GM23338 (cell line): ENCODE measurements around the gene LONRF3. TPM values are rescaled to one million over a fixed set of nuclear protein-coding genes. Genes with fewer than 3 reads are reported as not detected.

Experiments
- ATAC-seq: fragments of 200-7000 bp; cut with Tn5 transposase; 3 replicates; pipeline ENCODE4 v1.9.1; 2020
- DNase-seq: peaks from one replicate; pipeline ENCODE4 v3.0.0-alpha.2; 2015; ENCODE audit warnings: low spot score
- H2AFZ ChIP-seq: fragments of 200-600 bp; sonication (generic); 2 replicates; pipeline ENCODE4 v1.8.0; 2016; ENCODE audit warnings: antibody characterized with exemption, mild to moderate bottlenecking, moderate library complexity
- H3F3A ChIP-seq: fragments of 200-600 bp; sonication (generic); replicated peaks from 2 replicates; pipeline ENCODE4 v1.8.0; 2017; ENCODE audit warnings: antibody characterized with exemption, mixed run types, low read depth
- H3K27ac ChIP-seq: fragments of 200-600 bp; sonication (generic); 2 replicates; pipeline ENCODE4 v1.6.1; 2016; ENCODE audit warnings: low read depth
- H3K27me3 ChIP-seq: fragments of 200-600 bp; sonication (generic); 2 replicates; pipeline ENCODE4 v1.8.0; 2016; ENCODE audit warnings: mild to moderate bottlenecking, mixed run types, moderate library complexity; ENCODE audit not compliant: insufficient read depth
- H3K36me3 ChIP-seq: fragments of 200-600 bp; sonication (generic); 2 replicates; pipeline ENCODE4 v1.8.0; 2016; ENCODE audit warnings: mild to moderate bottlenecking; ENCODE audit not compliant: insufficient read depth
- H3K4me1 ChIP-seq: fragments of 200-600 bp; sonication (generic); 2 replicates; pipeline ENCODE4 v1.8.0; 2016; ENCODE audit warnings: mild to moderate bottlenecking, moderate library complexity; ENCODE audit not compliant: insufficient read depth
- H3K4me2 ChIP-seq: fragments of 200-600 bp; sonication (generic); 2 replicates; pipeline ENCODE4 v1.7.1; 2017; ENCODE audit warnings: mixed run types
- H3K4me3 ChIP-seq: fragments of 200-600 bp; sonication (generic); 2 replicates; pipeline ENCODE4 v1.6.1; 2016; ENCODE audit warnings: mixed run types
- H3K79me2 ChIP-seq: fragments of 200-600 bp; sonication (generic); replicated peaks from 2 replicates; pipeline ENCODE4 v1.8.0; 2017; ENCODE audit warnings: mild to moderate bottlenecking; ENCODE audit not compliant: insufficient read depth
- H3K9me2 ChIP-seq: fragments of 200-600 bp; sonication (generic); 2 replicates; pipeline ENCODE4 v1.8.0; 2017; ENCODE audit not compliant: insufficient read depth
- H4K20me1 ChIP-seq: fragments of 200-600 bp; sonication (generic); replicated peaks from 2 replicates; pipeline ENCODE4 v1.8.0; 2017; ENCODE audit warnings: mild to moderate bottlenecking; ENCODE audit not compliant: insufficient read depth
- H3K27ac Mint-ChIP-seq: 2 replicates; pipeline ENCODE4 v1.8.0; 2020; ENCODE audit warnings: inconsistent platforms, mild to moderate bottlenecking, moderate library complexity, mixed read lengths
- H3K27me3 Mint-ChIP-seq: 3 replicates; pipeline ENCODE4 v1.8.0; 2022; ENCODE audit warnings: low read depth, mild to moderate bottlenecking, moderate library complexity, mixed read lengths, inconsistent platforms; ENCODE audit not compliant: insufficient read depth, poor library complexity
- H3K36me3 Mint-ChIP-seq: 3 replicates; pipeline ENCODE4 v1.8.0; 2021; ENCODE audit warnings: low read depth, mild to moderate bottlenecking, inconsistent platforms, moderate library complexity, mixed read lengths
- H3K4me1 Mint-ChIP-seq: 3 replicates; pipeline ENCODE4 v1.8.0; 2020; ENCODE audit warnings: mild to moderate bottlenecking, inconsistent platforms, mixed read lengths
- H3K4me3 Mint-ChIP-seq: 3 replicates; pipeline ENCODE4 v1.8.0; 2021; ENCODE audit warnings: moderate library complexity, mild to moderate bottlenecking, inconsistent platforms, mixed read lengths
- H3K9me3 Mint-ChIP-seq: 3 replicates; pipeline ENCODE4 v1.8.0; 2020; ENCODE audit warnings: moderate library complexity, mild to moderate bottlenecking, inconsistent platforms, mixed read lengths
- CREB1 ChIP-seq: fragments of 250-450 bp; sonication (Bioruptor Pico); IDR thresholded peaks from 2 replicates; pipeline ENCODE4 v1.5.0; 2020; ENCODE audit warnings: low read depth, mild to moderate bottlenecking, moderate library complexity
- JUNB ChIP-seq: IDR thresholded peaks from one replicate; pipeline ENCODE4 v1.6.1; 2016; ENCODE audit warnings: antibody characterized with exemption; ENCODE audit not compliant: unreplicated experiment
- STAT1 ChIP-seq: IDR thresholded peaks from one replicate; pipeline ENCODE4 v1.6.1; 2016; ENCODE audit warnings: antibody characterized with exemption; ENCODE audit not compliant: unreplicated experiment
- polyA plus RNA-seq: library from polyadenylated mRNA; unstranded; fragments of >200 nt; fragmentation: Nextera tagmentation; extraction: Ambion mirVana; gene quantifications from 2 replicates; pipeline ENCODE4 v1.2.1, GENCODE V29; 2016
- total RNA-seq: library from RNA; depleted of rRNA; stranded (reverse); fragments of >200 nt; shearing (Covaris generic); gene quantifications from 2 replicates; pipeline ENCODE4 v1.2.3, GENCODE V29; 2014
- TF ChIP-seq, protein P1 (sequence below): fragments of 250-450 bp; sonication (Bioruptor Pico); IDR thresholded peaks from 2 replicates; pipeline ENCODE4 v1.5.0; 2020; ENCODE audit warnings: mild to moderate bottlenecking, moderate library complexity

Gene LONRF3
- total and polyA plus RNA-seq, 2 experiments from 2014 or later: 0.10 TPM; not detected in 1

DNA sequence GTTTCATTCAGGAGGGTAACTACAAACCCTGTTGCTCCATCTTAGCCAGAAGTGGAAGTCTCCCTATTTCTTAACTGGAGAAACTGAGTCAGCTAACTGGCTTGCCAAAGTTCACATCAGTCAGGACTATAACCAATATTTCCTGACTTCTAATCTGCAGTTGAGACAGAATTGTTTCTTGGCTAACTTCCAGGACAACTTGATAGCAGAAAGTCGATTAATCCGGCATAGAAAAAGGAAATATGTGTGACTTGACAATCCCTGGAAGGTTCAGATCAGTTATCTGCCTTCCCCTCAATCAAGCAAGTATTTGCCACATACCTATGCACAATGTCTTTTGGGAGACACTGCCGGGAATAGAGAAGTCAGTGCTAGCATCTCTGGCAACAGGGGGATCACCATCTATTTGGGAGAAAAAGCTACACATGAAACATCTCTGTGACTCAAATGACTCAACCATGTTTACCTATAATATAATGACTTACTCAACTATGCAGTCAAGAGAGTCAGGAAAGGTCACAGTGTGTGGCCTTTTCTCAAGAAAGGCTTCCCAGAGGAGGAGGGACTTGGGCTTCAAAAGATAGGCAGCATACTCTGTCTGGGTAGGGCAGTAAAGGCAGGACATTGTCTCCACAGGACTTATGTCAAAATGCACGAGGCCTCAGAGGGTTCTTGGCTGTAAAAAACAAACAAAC is 12.4 kb upstream of the LONRF3 start (continued):
- TF ChIP-seq, protein P1, sequence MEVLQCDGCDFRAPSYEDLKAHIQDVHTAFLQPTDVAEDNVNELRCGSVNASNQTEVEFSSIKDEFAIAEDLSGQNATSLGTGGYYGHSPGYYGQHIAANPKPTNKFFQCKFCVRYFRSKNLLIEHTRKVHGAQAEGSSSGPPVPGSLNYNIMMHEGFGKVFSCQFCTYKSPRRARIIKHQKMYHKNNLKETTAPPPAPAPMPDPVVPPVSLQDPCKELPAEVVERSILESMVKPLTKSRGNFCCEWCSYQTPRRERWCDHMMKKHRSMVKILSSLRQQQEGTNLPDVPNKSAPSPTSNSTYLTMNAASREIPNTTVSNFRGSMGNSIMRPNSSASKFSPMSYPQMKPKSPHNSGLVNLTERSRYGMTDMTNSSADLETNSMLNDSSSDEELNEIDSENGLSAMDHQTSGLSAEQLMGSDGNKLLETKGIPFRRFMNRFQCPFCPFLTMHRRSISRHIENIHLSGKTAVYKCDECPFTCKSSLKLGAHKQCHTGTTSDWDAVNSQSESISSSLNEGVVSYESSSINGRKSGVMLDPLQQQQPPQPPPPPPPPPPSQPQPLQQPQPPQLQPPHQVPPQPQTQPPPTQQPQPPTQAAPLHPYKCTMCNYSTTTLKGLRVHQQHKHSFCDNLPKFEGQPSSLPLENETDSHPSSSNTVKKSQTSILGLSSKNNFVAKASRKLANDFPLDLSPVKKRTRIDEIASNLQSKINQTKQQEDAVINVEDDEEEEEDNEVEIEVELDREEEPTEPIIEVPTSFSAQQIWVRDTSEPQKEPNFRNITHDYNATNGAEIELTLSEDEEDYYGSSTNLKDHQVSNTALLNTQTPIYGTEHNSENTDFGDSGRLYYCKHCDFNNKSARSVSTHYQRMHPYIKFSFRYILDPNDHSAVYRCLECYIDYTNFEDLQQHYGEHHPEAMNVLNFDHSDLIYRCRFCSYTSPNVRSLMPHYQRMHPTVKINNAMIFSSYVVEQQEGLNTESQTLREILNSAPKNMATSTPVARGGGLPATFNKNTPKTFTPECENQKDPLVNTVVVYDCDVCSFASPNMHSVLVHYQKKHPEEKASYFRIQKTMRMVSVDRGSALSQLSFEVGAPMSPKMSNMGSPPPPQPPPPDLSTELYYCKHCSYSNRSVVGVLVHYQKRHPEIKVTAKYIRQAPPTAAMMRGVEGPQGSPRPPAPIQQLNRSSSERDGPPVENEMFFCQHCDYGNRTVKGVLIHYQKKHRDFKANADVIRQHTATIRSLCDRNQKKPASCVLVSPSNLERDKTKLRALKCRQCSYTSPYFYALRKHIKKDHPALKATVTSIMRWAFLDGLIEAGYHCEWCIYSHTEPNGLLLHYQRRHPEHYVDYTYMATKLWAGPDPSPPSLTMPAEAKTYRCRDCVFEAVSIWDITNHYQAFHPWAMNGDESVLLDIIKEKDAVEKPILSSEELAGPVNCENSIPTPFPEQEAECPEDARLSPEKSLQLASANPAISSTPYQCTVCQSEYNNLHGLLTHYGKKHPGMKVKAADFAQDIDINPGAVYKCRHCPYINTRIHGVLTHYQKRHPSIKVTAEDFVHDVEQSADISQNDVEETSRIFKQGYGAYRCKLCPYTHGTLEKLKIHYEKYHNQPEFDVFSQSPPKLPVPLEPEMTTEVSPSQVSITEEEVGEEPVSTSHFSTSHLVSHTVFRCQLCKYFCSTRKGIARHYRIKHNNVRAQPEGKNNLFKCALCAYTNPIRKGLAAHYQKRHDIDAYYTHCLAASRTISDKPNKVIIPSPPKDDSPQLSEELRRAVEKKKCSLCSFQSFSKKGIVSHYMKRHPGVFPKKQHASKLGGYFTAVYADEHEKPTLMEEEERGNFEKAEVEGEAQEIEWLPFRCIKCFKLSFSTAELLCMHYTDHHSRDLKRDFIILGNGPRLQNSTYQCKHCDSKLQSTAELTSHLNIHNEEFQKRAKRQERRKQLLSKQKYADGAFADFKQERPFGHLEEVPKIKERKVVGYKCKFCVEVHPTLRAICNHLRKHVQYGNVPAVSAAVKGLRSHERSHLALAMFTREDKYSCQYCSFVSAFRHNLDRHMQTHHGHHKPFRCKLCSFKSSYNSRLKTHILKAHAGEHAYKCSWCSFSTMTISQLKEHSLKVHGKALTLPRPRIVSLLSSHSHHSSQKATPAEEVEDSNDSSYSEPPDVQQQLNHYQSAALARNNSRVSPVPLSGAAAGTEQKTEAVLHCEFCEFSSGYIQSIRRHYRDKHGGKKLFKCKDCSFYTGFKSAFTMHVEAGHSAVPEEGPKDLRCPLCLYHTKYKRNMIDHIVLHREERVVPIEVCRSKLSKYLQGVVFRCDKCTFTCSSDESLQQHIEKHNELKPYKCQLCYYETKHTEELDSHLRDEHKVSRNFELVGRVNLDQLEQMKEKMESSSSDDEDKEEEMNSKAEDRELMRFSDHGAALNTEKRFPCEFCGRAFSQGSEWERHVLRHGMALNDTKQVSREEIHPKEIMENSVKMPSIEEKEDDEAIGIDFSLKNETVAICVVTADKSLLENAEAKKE (CRISPR knock-in tag): no peak
- TF ChIP-seq CREB1 (CRISPR knock-in tag) (no peak), STAT1 (no peak)

DNA sequence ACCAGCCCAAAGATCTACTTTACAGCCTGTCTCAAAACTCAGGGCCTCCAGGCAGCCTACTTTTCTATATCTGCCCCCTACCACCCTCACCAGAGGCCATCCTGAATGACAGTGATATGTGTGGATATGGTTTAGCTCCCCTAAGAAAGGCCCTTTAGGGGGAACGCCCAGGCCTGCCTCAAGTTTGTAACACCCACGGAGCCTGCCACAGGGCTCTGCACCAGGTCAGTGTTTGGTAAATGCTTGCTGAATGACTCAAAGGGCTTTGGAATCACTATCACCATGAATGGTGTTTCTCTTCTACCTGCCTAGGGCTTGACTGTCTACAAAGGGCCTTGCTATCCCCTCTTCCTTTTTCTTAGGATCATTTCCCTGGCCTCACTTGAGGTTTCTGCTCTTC is 11.3 kb upstream of the LONRF3 start:
- H3K4me1 ChIP-seq: no peaks in the 10 kb centered on the region
- Mint-ChIP-seq H3K4me1 (no peaks in the 10 kb centered on the region), H3K36me3 (no peaks in the 10 kb centered on the region), H3K27ac (no peak overlapping the region), H3K9me3 (no peaks in the 10 kb centered on the region; the same call in 2 of the 3 replicates), H3K27me3 (peaks cover 27% of the 10 kb centered on the region), H3K4me3 (no peak overlapping the region)
- no peaks in the 10 kb centered on the region for H3K36me3 ChIP-seq
- H3K4me3 ChIP-seq: no peak overlapping the region
- DNase-seq (no peak), ATAC-seq (no peak)
- no peaks in the 10 kb centered on the region for H4K20me1 ChIP-seq
- H3K27ac ChIP-seq: no peak overlapping the region
- TF ChIP-seq JUNB (no peak), STAT1 (no peak)
- H3K27me3 ChIP-seq: peaks cover 50% of the 10 kb centered on the region
- H2AFZ ChIP-seq: no peak overlapping the region
- no peaks in the 10 kb centered on the region for H3F3A ChIP-seq
- H3K79me2 ChIP-seq: no peaks in the 10 kb centered on the region
- no peak overlapping the region for H3K4me2 ChIP-seq
- H3K9me2 ChIP-seq: no peaks in the 10 kb centered on the region
